SW 1271 (cell line): ENCODE measurements around the gene LAMA1.

ENCODE experiments used
- DNase-seq, 2 experiments: peaks; one replicate each; lab custom pipeline; 2025; lab: John Stamatoyannopoulos, UW

Gene LAMA1

DNA sequence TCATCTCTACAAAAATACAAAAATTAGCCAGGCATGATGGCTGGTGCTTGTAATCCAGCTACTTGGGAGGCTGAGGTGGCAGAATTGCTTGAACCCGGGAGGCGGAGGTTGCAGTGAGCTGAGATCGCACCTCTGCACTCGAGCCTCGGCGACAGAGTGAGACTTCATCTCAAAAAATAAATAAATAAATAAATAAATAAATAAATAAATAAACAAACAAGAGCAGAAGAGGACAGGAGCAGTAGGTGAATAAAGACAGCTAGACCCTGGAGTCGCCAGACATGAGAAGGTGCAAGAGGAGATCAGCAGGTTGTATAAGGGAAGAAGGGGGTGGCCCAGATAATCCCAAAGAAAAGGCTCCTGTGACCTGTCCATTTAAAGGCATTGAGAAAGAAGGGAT lies 12.3 kb downstream of the LAMA1 start:
- DNase-seq: no peak

DNA sequence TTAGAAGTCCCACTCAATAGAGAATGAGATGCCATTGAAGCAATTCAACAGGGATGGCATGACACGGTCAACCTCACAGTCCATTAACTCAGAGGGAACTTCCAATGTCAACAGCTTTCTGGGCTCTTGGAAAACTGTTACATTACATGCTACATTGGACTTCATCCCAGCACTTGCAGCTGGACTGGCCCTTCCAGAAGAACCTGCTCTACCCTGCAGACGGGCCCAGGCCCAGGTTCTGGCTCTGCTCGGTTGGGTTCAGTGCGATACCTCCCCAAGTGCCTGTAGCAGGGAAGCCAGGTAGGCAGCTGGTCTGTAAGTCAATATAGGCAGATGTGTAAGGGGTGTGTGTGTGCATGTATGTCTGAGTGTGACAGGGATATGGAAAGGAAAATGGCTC lies 12.9 kb downstream of the LAMA1 start:
- no peak for DNase-seq

DNA sequence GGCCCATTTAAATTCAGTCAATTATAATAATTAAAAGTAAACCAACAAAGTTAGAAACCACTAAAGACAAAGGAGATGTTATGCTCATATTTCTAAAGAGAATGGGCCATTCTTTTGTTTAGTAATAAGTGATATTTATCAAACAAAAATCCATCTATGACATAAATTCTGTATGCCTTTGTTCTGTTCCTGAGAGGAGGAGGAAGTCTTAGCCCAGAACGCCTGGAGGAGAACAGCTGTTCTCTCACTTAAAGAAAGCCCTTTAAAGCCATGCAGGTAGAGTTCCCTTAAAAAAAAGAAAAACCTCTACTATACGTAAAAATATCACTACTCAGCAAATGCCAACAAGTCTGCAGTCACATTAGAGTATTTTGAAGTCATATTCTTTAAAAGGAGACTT lies 15.5 kb downstream of the LAMA1 start:
- no peak for DNase-seq

DNA sequence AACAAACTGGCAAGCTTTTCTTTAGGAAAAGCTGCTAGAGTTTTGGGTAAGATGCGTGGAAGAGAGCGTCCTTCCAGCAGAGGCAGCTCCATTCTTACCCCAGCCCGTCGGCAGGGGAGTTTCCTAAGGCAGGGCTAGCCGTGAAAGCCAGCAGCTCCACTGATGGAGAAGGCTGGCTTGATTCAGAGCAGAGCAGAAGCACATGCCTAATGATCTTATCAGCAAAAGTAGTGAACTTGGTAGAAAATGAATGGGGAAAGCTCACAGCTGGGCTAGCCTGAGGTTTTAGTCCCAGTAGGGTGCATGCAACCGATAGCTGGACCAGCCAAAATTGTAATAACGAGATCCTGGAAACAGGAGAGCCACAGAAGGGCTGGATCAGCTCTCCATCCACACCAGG lies 20.8 kb downstream of the LAMA1 start:
- DNase-seq: no peak

DNA sequence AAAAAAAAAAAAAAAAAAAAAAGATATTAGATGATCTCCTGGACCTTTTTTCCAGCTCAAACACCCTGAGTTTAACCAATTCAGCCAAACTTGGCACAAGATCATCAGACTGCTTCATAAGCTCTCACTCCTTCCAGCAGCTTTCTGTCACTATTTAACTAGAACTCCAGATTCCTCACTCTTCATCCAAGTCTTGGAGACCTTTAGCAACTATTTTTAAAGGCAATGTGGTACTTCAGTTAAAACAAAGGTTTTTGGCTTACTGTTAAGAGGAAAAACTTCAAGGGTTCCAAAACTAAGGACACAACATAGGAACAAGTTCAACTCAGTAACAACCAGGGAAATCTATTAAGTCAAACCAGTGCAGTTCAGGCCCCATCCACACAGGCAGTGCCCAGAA lies 23.2 kb downstream of the LAMA1 start:
- no peak for DNase-seq

DNA sequence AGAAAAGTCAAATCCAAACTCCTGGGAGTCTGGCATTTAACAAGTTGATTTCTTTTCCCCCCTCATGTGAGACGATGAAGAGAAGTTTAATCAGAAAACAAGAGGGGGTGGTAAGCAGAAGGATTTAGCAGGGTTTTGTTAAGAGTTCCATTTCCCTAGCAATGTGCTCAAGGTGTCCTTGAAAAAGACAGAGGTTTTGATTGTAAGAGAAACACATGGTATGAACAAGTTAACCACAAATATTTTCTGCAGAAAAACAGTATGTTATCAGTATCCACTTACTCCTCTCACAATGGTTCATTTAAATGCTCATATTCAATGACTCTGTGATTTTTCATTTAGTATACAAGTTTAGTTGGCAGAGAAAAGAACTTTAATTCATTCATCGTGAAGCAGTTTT lies 26.8 kb downstream of the LAMA1 start:
- no peak for DNase-seq

DNA sequence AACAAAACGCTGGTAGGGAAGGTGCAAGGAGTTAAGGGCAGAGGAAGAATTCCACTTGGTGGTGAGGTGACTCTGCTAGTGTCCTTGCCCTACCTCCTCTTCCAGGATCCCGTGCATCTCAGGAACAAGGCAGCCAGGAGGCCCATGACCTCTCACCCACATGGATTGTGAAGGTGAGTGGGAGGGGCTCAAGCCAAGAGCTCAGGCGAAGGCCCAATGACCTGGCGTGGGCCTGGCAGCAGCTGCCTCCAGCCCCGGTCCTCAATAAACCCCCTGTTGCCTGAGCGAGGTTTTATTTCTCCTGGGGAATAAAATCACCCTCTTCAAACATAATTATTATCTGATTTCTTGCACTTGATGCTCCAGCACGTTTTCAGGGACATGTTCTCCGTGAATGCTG lies 28.2 kb downstream of the LAMA1 start:
- DNase-seq: no peak

DNA sequence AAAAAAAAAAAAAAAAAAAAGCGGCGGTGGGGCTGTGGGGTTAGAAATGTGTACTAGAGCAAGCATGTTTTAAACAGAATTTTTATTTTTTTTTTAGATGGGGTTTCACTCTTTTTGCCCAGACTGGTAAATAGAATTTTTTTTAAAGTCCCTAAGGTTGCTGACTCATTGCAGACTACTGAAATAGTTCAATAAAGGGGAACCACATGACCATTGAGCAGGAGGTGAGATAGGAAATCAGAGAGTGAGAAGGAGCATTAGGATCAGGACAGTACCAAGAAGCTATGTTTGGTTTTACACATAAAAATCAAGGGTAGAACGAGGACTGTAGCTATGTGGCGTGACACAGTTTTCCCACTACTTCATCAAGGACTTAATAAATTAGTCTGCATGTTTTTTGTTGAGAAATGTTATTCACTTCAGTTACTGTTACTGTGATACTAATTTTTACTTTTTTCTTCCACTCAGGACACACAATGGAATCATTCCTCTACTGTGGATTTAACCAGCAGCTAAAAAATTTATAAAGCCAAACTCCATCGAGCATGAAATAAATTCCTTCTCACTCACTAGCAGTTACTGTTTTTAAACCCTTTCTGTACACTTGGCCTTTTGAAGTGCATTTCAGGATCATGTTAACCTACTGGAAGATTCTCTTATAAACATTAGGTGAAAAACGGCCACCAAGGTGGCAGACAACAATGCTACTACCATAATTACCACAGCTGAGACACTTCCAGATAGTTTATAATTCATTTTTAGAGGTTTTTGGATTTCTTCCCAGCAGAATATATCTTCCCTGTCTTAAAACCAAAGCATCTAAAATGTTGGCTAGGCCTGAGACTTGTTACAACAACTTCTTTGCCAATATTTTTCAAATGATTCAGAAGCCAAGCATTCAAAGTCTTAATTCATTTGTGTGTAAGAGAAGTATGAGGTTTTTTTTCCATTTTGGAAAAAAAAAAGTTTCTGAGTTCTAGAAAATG lies 33.2 kb downstream of the LAMA1 start:
- DNase-seq: no peak

DNA sequence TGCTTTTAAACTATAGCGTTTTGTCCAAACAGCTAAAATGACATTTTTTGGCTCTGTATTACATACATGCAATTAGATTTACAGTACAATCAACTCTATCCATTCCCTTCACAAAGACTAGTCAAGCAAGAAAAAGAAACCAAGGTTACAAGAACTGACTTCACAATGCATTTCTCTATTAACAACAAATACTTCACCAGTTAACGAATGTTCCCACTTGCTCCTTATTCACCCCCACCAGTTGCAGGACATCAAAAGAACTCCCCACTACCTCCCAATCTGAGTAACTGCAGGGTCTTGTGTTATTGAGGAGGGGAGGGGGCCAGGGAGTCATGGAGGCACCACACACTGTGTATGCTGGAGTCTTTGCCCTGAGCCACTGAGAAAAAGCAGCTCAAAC lies 34.9 kb downstream of the LAMA1 start:
- DNase-seq: no peak

DNA sequence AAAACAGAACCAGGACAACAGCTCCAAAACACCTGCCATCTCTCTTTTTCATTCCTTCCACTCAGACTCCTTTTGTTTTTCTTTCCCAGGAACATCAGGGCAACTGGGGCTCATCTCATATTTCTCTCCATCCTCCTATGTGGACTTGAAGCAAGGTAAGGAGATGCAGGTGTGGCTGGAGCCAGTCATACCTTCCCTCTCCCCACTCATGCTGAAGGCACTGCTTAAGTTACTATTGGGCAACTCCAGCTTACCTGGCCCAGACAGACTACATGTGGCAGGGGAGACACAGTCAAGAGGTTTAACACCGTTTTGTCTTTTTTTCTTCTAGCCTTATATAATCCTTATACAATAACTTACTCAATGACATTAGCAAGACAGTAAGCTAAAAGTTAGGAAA lies 38.4 kb downstream of the LAMA1 start:
- DNase-seq: no peak

DNA sequence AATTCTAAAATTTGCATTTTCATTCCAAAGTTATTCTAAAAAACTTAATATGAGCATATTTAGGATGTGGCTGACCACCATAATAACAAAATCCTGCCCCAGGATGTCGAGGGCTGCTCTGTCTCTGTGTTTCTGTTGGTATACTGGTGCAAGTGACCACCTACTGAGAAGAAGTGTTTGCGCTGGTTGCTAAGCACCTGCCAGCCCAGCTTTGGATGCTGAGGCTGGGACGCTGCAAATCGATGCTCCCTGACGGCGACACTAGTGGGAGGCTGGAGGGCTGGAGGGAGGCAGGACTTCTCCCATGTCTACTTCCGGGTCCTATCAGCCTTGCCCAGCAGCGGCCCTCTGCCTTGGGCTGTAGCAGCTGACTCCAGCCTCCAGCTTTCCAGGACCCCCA lies 45.0 kb downstream of the LAMA1 start:
- DNase-seq: no peak

DNA sequence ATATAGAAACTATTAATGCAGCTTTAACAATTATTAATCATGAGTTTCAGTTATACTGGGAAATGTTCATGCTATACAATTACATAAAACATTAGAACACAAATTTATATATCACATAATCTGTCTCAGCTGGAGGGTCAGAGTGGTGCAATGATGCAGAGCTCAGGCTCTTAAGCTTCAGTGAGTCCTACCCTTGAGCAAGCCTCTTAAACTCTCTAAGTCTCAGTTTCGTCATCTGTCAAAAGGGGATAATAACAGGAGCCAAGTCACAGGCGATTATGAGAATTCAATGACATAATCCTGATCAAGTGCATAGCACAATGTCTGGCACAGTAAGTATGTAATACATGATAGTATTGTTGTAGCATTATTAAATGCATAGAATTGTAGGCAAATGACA lies 46.0 kb downstream of the LAMA1 start:
- no peak for DNase-seq

DNA sequence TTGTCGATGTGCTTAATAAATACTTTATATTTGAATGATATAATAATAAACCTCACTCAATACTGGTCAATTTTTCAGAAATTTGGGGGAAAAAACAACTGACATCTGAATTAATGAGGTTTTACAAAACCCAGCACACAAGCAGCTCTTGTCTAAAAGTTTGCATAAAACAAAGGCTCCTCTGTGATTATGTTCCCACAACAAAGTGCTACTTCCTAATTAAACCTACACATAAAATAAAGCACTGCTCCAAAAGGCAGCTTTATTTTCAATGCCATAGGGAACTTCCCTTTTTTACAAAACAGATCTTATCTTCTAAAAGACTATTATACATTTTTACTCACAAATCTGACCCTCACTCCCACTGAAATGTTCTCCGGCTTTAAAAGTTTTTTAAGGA lies 47.1 kb downstream of the LAMA1 start:
- no peak for DNase-seq

DNA sequence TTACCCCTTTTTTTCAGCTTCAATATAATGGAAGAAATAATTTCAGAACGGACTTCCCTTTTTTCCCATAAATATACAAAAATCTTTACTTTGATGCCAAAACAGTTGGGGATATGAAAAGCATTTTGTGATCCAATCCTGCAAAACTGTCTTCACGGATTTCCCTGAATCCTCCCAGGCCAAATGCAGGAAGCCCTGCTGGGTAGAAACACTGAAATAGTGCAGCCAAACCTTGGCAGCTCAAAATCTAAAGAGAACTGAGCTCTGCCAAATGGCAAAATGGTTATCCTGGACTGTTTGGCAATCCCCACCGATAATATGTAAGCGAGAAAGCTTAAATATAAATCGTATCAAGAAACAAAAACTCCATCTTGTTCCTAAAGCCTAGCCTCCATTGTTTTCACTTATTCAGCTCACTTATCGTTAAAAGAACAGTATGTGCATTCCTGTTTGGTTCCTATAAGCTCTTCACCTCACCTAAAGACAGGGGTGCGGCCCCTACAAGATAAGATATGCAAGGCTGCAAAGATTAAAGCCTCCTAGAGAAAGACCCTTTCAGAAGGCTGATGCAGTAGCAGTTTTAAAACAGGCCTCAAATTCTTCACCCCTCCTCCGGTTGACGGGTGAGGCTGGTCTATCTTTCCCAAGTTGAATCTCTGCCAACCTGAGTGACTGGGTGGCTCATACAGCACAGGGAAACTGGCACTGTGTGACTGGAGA lies 48.6 kb downstream of the LAMA1 start:
- DNase-seq: no peak

DNA sequence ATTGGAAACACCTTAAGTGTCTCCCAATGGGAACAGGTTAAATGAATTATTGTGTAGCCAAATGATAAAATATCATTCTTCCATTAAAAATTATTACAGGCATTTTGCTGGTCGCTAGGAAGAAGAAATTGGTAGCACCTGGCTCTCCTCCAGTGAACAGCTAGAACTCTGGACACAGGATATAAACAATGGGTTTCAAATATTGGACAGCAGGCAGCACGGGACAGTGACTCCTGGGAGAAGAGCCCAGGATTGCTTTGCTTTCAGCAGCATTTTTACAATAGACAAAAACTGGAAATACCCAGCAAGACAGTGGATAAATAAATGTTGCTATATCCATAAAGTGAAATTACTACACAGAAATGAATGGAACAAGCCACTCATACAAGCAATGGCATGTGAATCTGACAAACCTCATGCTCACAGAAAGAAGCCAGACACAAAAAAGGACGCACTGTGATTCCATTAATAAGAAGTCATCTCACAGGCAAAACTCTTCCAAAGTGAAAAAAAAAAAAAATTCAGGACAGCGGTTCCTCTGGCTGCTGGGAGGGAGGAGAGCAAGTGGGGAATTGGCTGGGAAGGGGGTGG lies 50.5 kb downstream of the LAMA1 start:
- no peak for DNase-seq

DNA sequence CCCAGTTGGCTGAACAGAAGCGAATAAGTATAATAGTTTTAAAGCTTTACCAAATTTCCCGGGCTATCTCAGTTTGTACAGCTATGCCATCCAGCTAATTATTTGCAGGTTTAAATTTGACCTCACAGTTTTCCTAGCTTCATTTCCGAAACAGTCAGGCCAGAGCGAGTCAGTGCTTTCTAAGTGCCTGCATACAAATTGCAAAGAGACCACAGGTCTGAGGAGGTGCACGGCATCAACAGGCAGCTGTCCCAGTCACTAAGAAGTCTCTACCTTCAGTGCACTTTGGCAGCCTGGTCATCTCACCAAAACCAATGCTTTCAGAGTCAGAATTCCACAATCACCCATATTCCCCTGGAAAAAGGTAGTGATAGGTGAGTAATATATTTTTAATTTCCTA lies 51.9 kb downstream of the LAMA1 start:
- no peak for DNase-seq

DNA sequence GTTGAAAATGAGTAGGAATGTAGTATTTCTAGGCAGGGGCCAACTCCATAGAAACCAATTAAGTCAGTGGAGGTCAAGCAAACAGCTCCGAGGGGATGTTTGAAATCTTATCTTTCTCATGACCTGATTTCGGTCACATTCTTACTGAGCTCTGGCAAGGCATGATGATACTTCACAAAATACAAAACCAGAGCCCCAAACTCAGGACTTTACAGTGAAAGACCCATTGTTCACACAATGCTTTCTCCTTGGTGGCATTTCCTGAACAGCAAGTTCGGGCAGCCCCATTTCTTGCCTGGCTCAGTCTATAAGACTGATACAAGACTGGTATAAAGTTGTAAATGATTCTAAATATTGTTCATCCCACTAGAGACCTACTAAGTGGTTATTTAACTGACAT lies 53.3 kb downstream of the LAMA1 start:
- DNase-seq: no peak

DNA sequence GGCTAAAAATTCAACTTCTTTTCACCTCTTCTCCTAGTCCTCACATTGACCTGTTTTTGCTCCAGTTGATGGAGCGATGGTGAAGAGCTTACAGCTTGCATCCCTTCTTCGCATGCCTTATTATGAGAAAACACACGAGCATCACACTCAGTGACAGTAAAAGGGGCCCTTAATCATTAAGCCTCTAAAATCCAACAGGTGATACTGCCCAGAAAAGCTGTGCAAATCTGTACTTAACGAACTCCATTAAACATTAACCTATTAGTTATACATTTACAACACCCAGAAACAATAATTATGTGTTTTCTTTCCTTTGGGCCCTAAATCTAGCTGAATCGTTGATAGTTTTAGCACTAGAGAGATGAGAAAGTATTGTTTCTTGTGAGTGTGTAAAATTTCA lies 54.8 kb downstream of the LAMA1 start:
- no peak for DNase-seq

DNA sequence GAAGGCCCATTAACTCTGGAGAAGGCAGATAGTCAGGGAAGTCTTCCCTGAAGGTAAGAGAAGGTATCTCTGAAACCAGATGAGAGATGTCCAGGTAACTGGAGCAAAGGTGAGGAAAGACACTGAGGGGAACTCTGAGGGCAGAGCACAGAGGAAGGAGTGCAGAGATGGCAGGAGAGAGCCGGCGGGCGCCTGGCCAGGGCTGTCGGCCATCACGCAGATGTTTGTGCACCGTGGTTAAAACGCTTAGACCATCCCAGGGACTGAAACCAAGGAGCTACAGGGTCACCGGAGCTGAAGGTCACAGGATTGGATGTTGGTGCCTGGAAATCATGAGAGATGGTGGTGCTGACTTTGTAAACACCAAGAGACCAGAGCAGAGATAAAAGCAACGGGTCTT lies 55.4 kb downstream of the LAMA1 start:
- no peak for DNase-seq

DNA sequence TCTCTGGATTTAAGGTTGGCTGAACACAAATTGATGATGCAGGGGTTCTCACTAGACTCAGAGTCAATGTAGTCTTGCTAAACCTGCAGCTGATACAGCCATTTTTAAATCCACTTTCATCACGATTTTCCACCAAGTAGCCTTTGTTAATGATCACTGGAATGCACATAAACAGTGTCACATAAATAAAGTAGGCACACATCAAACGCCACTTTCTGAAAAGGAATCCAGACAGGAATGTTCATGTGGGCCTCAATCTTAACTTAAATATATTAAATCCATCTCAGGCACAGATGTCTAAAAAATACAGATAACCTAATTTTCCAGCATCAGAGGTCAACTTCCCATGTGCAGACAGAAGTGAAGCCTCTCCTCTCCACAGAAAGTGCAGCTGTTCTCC lies 58.3 kb downstream of the LAMA1 start:
- no peak for DNase-seq

DNA sequence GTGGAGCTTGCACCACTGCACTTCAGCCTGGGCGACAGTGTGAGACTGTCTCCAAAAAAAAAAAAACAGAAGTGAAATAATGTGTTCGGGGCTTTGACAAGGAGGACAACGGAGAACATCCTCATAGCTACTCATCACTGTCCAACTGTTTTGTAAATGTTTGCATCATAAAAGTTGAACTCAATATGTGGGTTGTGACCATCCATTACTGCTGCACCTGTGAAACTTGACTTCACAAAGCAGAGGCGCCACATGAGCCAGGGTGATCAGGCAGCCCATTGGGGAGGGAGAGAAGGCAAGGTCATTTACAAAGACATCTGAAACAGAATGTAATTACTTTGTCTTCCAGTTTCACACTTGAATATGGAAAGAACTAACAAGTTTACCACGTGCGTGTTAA lies 61.6 kb downstream of the LAMA1 start:
- no peak for DNase-seq

DNA sequence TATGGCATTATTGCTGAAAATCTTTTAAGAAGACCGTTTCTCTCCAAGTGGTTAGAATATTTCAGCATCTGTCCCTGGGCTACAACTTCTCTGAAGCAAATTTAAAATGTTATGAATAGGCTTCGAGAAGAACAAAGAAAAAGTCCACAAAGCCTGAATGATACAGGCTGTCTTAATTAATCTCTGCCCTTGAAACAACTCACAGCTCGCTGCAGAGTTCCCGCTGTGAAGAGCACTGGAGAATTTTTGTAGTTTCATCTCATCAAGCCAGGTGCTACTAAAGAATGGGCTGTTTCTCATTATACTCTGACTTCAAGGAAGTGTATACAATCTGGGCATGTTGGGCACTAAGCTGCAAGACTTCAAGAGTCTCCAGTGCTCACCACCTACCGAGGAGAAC lies 67.6 kb downstream of the LAMA1 start:
- no peak for DNase-seq

DNA sequence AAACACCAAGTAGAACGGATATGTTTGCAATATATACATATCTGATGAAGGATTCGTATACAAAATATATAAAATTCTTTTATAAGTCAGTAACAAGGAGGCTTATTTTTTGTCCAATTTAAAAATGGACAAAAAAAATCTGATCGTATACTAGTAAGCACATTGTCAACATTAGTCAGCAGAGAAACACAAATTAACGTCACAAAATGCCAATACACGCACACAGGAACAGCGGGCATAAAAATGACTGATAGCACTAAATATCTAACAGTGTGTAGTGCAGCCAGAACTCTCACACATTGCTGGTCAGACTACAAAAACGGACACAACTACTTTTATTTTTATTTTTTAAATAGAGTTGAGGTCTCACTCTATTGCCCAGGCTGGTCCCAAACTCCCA lies 69.5 kb downstream of the LAMA1 start:
- DNase-seq: no peak
